MM.1S (cell line): Measurements from ENCODE around the gene HSPA1A.
"Not testable (repeated sequence)": the region's sequence is repeated elsewhere in the genome, so short reads cannot be mapped to it uniquely, and the experiment has no call there.

Experiments used
- DNase-seq: peaks from one replicate; pipeline ENCODE4 v3.0.0-alpha.2; 2015
- H2AFZ ChIP-seq: fragments of 300-600 bp; sonication (generic); 2 replicates; pipeline ENCODE4 v1.6.0; 2016; ENCODE audit warnings: antibody characterized with exemption, low read length
- H3F3A ChIP-seq: fragments of 300-600 bp; sonication (generic); 2 replicates; pipeline ENCODE4 v1.6.1; 2016; ENCODE audit warnings: mild to moderate bottlenecking, antibody characterized with exemption, low read length, moderate library complexity, mixed read lengths; ENCODE audit not compliant: insufficient read depth
- H3K27ac ChIP-seq: fragments of 300-600 bp; sonication (generic); 2 replicates; pipeline ENCODE4 v1.5.1; 2016; ENCODE audit warnings: mild to moderate bottlenecking, low read length
- H3K27me3 ChIP-seq: fragments of 300-600 bp; sonication (generic); replicated peaks from 2 replicates; pipeline ENCODE4 v1.6.0; 2016; ENCODE audit warnings: low read length; ENCODE audit not compliant: insufficient read depth
- H3K36me3 ChIP-seq: fragments of 300-600 bp; sonication (generic); replicated peaks from 2 replicates; pipeline ENCODE4 v1.6.1; 2016; ENCODE audit warnings: mild to moderate bottlenecking, low read length, mixed read lengths; ENCODE audit not compliant: insufficient read depth
- H3K4me1 ChIP-seq: fragments of 300-600 bp; sonication (generic); 2 replicates; pipeline ENCODE4 v1.6.1; 2016; ENCODE audit warnings: low read length, mixed read lengths
- H3K4me2 ChIP-seq: fragments of 300-600 bp; sonication (generic); 2 replicates; pipeline ENCODE4 v1.6.0; 2016; ENCODE audit warnings: low read depth, low read length
- H3K4me3 ChIP-seq: fragments of 300-600 bp; sonication (generic); 2 replicates; pipeline ENCODE4 v1.5.1; 2016; ENCODE audit warnings: low read length, mixed read lengths
- H3K79me2 ChIP-seq: fragments of 300-600 bp; sonication (generic); 2 replicates; pipeline ENCODE4 v1.6.1; 2016; ENCODE audit warnings: mixed run types, low read length, mixed read lengths
- H3K9ac ChIP-seq: fragments of 300-600 bp; sonication (generic); 2 replicates; pipeline ENCODE4 v1.6.1; 2016; ENCODE audit warnings: low read length, mixed read lengths
- H3K9me2 ChIP-seq: fragments of 300-600 bp; sonication (generic); replicated peaks from 2 replicates; pipeline ENCODE4 v1.6.1; 2016; ENCODE audit warnings: mild to moderate bottlenecking, low read length, mixed read lengths; ENCODE audit not compliant: insufficient read depth
- H3K9me3 ChIP-seq: fragments of 300-600 bp; sonication (generic); replicated peaks from 2 replicates; pipeline ENCODE4 v1.6.1; 2016; ENCODE audit warnings: mild to moderate bottlenecking, low read length, mixed read lengths; ENCODE audit not compliant: insufficient read depth
- H4K20me1 ChIP-seq: fragments of 300-600 bp; sonication (generic); 2 replicates; pipeline ENCODE4 v1.6.1; 2016; ENCODE audit warnings: mild to moderate bottlenecking, low read length, moderate library complexity, mixed read lengths; ENCODE audit not compliant: insufficient read depth
- CTCF ChIP-seq: fragments of 300-600 bp; sonication (generic); IDR thresholded peaks from 2 replicates; pipeline ENCODE4 v1.5.1; 2016; ENCODE audit warnings: antibody characterized with exemption, low read length, mixed read lengths
- EZH2 ChIP-seq: fragments of 300-600 bp; sonication (generic); optimal IDR thresholded peaks from 2 replicates; pipeline ENCODE3; 2017; ENCODE audit warnings: low read depth, mild to moderate bottlenecking, antibody characterized with exemption, low read length, mixed read lengths
- EZH2phosphoT487 ChIP-seq: fragments of 300-600 bp; sonication (generic); IDR thresholded peaks from 2 replicates; pipeline ENCODE4 v1.6.1; 2018; ENCODE audit warnings: antibody characterized with exemption, low read length

Gene HSPA1A

GRCh38 chr6:31813465-31813849 is 1.9 kb upstream of the HSPA1A start:
- Histone ChIP-seq H3K4me2 (peak overlapping the region; percentile 37; the same call in 1 of the 2 replicates), H3F3A (no peaks in the 10 kb centered on the region; the same call in 1 of the 2 replicates), H2AFZ (no peak overlapping the region), H3K9me2 (no peaks in the 10 kb centered on the region), H3K9me3 (no peaks in the 10 kb centered on the region), H3K36me3 (no peaks in the 10 kb centered on the region), H3K4me1 (peaks cover 22% of the 10 kb centered on the region), H3K79me2 (no peaks in the 10 kb centered on the region), H3K27ac (no peak overlapping the region), H3K27me3 (no peaks in the 10 kb centered on the region), H3K9ac (no peak overlapping the region), H4K20me1 (no peaks in the 10 kb centered on the region), H3K4me3 (no peak overlapping the region)
- TF ChIP-seq EZH2 (no peak), CTCF (no peak), EZH2phosphoT487 (no peak)
- no peak for DNase-seq

- Histone ChIP-seq H3K36me3 (no peaks in the 10 kb centered on the region), H3K9me2 (no peaks in the 10 kb centered on the region), H3K9me3 (no peaks in the 10 kb centered on the region), H3K4me2 (peak overlapping the region; percentile 55; the same call in 1 of the 2 replicates), H4K20me1 (no peaks in the 10 kb centered on the region), H3K27me3 (no peaks in the 10 kb centered on the region), H3K27ac (no peak overlapping the region), H2AFZ (peak overlapping the region; percentile 72), H3F3A (no peaks in the 10 kb centered on the region; the same call in 1 of the 2 replicates), H3K79me2 (no peaks in the 10 kb centered on the region), H3K4me3 (peak overlapping the region; percentile 48), H3K4me1 (peaks cover 22% of the 10 kb centered on the region), H3K9ac (0 out of 2 replicates have a peak overlapping the region, but pooled peaks have one; percentile 21)
- no peak for TF ChIP-seq CTCF
- no peak for TF ChIP-seq EZH2phosphoT487
- TF ChIP-seq EZH2, result no peak
- no peak for DNase-seq
These were observed 692 bp upstream of the HSPA1A start for GRCh38 chr6:31814677-31815024.

- not testable (repeated sequence) for H4K20me1 ChIP-seq, H3K4me2 ChIP-seq, H3K27ac ChIP-seq, H2AFZ ChIP-seq, H3K27me3 ChIP-seq, H3K79me2 ChIP-seq, H3K36me3 ChIP-seq, DNase-seq, H3K9me2 ChIP-seq, H3K4me3 ChIP-seq, H3K9me3 ChIP-seq, H3K9ac ChIP-seq
- Histone ChIP-seq H3F3A (peaks cover 10% of the 10 kb centered on the region), H3K4me1 (peaks cover 20% of the 10 kb centered on the region)
These were observed 2.0 kb downstream of the HSPA1A start for GRCh38 chr6:31817133-31817928.

- not testable (repeated sequence) for H3K27ac ChIP-seq, H3K9me2 ChIP-seq, H3K4me2 ChIP-seq, H3K4me3 ChIP-seq, H3K36me3 ChIP-seq, H4K20me1 ChIP-seq, H2AFZ ChIP-seq, H3K9me3 ChIP-seq, H3K79me2 ChIP-seq, DNase-seq, H3K9ac ChIP-seq, H3K27me3 ChIP-seq
- Histone ChIP-seq H3K4me1 (peaks cover 18% of the 10 kb centered on the region), H3F3A (peaks cover 13% of the 10 kb centered on the region)
These were observed 2.7 kb downstream of the HSPA1A start for GRCh38 chr6:31817929-31818511.
